ENCODE results near the gene LAIR1. TPM values are rescaled to one million over a fixed set of nuclear protein-coding genes. Genes with fewer than 3 reads are reported as not detected.
A peak's percentile ranks its signal among the peaks of the same experiment; 100 is the strongest.
"Not testable (repeated sequence)": the region's sequence is repeated elsewhere in the genome, so short reads cannot be mapped to it uniquely, and the experiment has no call there.

Gene LAIR1
- total RNA-seq, 6 donors from 2014 or later: 46.5 to 228 (median 111) TPM

- not testable (repeated sequence) for H3K27ac ChIP-seq, H3K4me1 ChIP-seq, H3K9me3 ChIP-seq, H3K27me3 ChIP-seq, H3K36me3 ChIP-seq, H3K4me3 ChIP-seq
- ATAC-seq (ENCODE audit: low FRiP score in 2 of 2) (peak; percentile 52 to 81), DNase-seq (peak; percentile 60 to 88)
- 34% methylated on average over 14 of the region's 21 CpGs; no CpG with 5 or more reads in 1 of the 2 donors for WGBS, 2 donors
- TF ChIP-seq CTCF (IDR thresholded peaks at IDR 0.05): peak in 2 of 6 experiments; percentile 7 to 16
Observed at GRCh38 chr19:54359149-54359820, 5.4 kb downstream of the LAIR1 start.

GRCh38 chr19:54357381-54357780 lies 7.3 kb downstream of the LAIR1 start:
- no peak for DNase-seq
- peaks cover 0 to 5% (median 1%) of the 10 kb centered on the region in 4 donors for H3K36me3 ChIP-seq
- H3K4me1 ChIP-seq: no peaks in the 10 kb centered on the region
- no peak for ATAC-seq (ENCODE audit: low FRiP score in 2 of 2)
- WGBS, 2 donors: 81 to 84% methylated on average over 16 of the region's 16 CpGs
- no peak overlapping the region for H3K27ac ChIP-seq
- TF ChIP-seq EP300 (IDR thresholded peaks at IDR 0.05) (no peak), CTCF (IDR thresholded peaks at IDR 0.05) (no peak), POLR2AphosphoS5 (IDR thresholded peaks at IDR 0.05) (no peak), POLR2A (IDR thresholded peaks at IDR 0.05) (no peak)
- no peaks in the 10 kb centered on the region for H3K27me3 ChIP-seq
- H3K9me3 ChIP-seq: no peaks in the 10 kb centered on the region
- H3K4me3 ChIP-seq: no peak overlapping the region

GRCh38 chr19:54356444-54357056 lies 8.2 kb downstream of the LAIR1 start:
- Histone ChIP-seq H3K27ac (no peak overlapping the region), H3K27me3 (no peaks in the 10 kb centered on the region), H3K9me3 (no peaks in the 10 kb centered on the region), H3K4me1 (no peaks in the 10 kb centered on the region), H3K4me3 (no peak overlapping the region), H3K36me3 (peaks cover 0 to 5% (median 1%) of the 10 kb centered on the region in 4 donors)
- no peak for DNase-seq
- ATAC-seq (ENCODE audit: low FRiP score in 2 of 2): no peak
- TF ChIP-seq POLR2AphosphoS5 (IDR thresholded peaks at IDR 0.05): no peak
- TF ChIP-seq POLR2A (IDR thresholded peaks at IDR 0.05): no peak
- no peak for TF ChIP-seq EP300 (IDR thresholded peaks at IDR 0.05)
- TF ChIP-seq CTCF (IDR thresholded peaks at IDR 0.05): no peak
- WGBS, 2 donors: 69 to 79% methylated on average over 12 of the region's 12 CpGs

- DNase-seq: no peak
- no peak for ATAC-seq (ENCODE audit: low FRiP score in 2 of 2)
- H3K4me3 ChIP-seq: no peak overlapping the region
- no peaks in the 10 kb centered on the region for H3K4me1 ChIP-seq
- H3K27ac ChIP-seq: no peak overlapping the region
- H3K9me3 ChIP-seq: no peaks in the 10 kb centered on the region
- no peak for TF ChIP-seq EP300 (IDR thresholded peaks at IDR 0.05)
- no peaks in the 10 kb centered on the region for H3K27me3 ChIP-seq
- peaks cover 0 to 5% (median 1%) of the 10 kb centered on the region in 4 donors for H3K36me3 ChIP-seq
- 77 to 86% methylated on average over 9 to 14 of the region's 14 CpGs for WGBS, 2 donors
Observed at GRCh38 chr19:54355675-54356074, 9.1 kb downstream of the LAIR1 start.

- DNase-seq (no peak), ATAC-seq (ENCODE audit: low FRiP score in 2 of 2) (no peak)
- peaks cover 0 to 5% (median 1%) of the 10 kb centered on the region in 4 donors for H3K36me3 ChIP-seq
- H3K4me1 ChIP-seq: no peaks in the 10 kb centered on the region
- H3K27ac ChIP-seq: no peak overlapping the region
- H3K27me3 ChIP-seq: no peaks in the 10 kb centered on the region
- 59 to 60% methylated on average over 1 to 3 of the region's 3 CpGs for whole genome bisulfite sequencing, 2 donors
- no peaks in the 10 kb centered on the region for H3K9me3 ChIP-seq
- TF ChIP-seq POLR2AphosphoS5 (IDR thresholded peaks at IDR 0.05) (no peak), EP300 (IDR thresholded peaks at IDR 0.05) (no peak), POLR2A (IDR thresholded peaks at IDR 0.05) (no peak), CTCF (IDR thresholded peaks at IDR 0.05) (no peak)
- H3K4me3 ChIP-seq: no peak overlapping the region
Observed at GRCh38 chr19:54354761-54355160, 10.0 kb downstream of the LAIR1 start.

Data from upper lobe of left lung (tissue), 6 donors.